GM18861 (cell line): ENCODE results near the gene ADAP2.
"Not testable (repeated sequence)": the region's sequence is repeated elsewhere in the genome, so short reads cannot be mapped to it uniquely, and the experiment has no call there.

Experiments
- ATAC-seq: cut with Tn5 transposase; IDR thresholded peaks from one replicate; pipeline ENCODE4 v1.9.1; 2021; ENCODE audit not compliant: unreplicated experiment

ADAP2 gene

GRCh38 chr17:30921544-30922196 lies at the start of gene ADAP2:
TSS of gene ADAP2 (plus strand) at chr17:30921945. CDS start at chr17:30922015, 70 bp downstream.
- ATAC-seq, result no peak

GRCh38 chr17:30886187-30886586 lies 35.6 kb upstream of the ADAP2 start:
- ATAC-seq, result no peak

GRCh38 chr17:30894236-30894635 lies 27.5 kb upstream of the ADAP2 start:
- ATAC-seq, result no peak

GRCh38 chr17:30897311-30897710 lies 24.4 kb upstream of the ADAP2 start:
- ATAC-seq, result no peak

GRCh38 chr17:30905742-30906100 lies 16.0 kb upstream of the ADAP2 start:
- peak; percentile 16 for ATAC-seq

GRCh38 chr17:30906101-30906911 lies 15.4 kb upstream of the ADAP2 start, which contains the start of gene TEFM:
TSS of gene TEFM (minus strand) at chr17:30906238. CDS start at chr17:30906198, 40 bp downstream.
- ATAC-seq, result peak; percentile 81

GRCh38 chr17:30908717-30909420 lies 12.9 kb upstream of the ADAP2 start:
- ATAC-seq, result no peak

- not testable (repeated sequence) for ATAC-seq
Observed at GRCh38 chr17:30910151-30910550, 11.6 kb upstream of the ADAP2 start.

GRCh38 chr17:30913955-30914354 lies 7.8 kb upstream of the ADAP2 start:
- no peak for ATAC-seq

- no peak for ATAC-seq
Observed at GRCh38 chr17:30915833-30916611, 5.7 kb upstream of the ADAP2 start.

GRCh38 chr17:30917050-30917449 lies 4.7 kb upstream of the ADAP2 start:
- ATAC-seq, result no peak

GRCh38 chr17:30920282-30920681 lies 1.5 kb upstream of the ADAP2 start:
- no peak for ATAC-seq

GRCh38 chr17:30920683-30921543 lies 832 bp upstream of the ADAP2 start:
- ATAC-seq, result no peak

- no peak for ATAC-seq
Observed at GRCh38 chr17:30922235-30923030, 688 bp downstream of the ADAP2 start.

- no peak for ATAC-seq
Observed at GRCh38 chr17:30924341-30924740, 2.6 kb downstream of the ADAP2 start.

GRCh38 chr17:30926516-30926915 lies 4.8 kb downstream of the ADAP2 start:
- no peak for ATAC-seq

- ATAC-seq, result no peak
Observed at GRCh38 chr17:30927756-30928155, 6.0 kb downstream of the ADAP2 start.

GRCh38 chr17:30928584-30928983 lies 6.8 kb downstream of the ADAP2 start:
- ATAC-seq, result no peak

GRCh38 chr17:30929081-30929633 lies 7.4 kb downstream of the ADAP2 start:
- no peak for ATAC-seq
